Measurements from ENCODE around the gene RAPGEF3.
A peak's percentile ranks its signal among the peaks of the same experiment; 100 is the strongest.

RAPGEF3 gene

GRCh38 chr12:47705566-47706425, 52.9 kb downstream of the RAPGEF3 start, which contains the start of gene RPAP3:
TSS of gene RPAP3 (minus strand) at chr12:47706030. CDS start at chr12:47702840, 3,190 bp downstream.
- Mint-ChIP-seq H3K27ac (peak within 1 kb of the TSS; percentile 94), H3K4me3 (peak within 1 kb of the TSS; percentile 91), H3K27me3 (no peaks in the 10 kb centered on the region), H3K4me1 (ENCODE audit: low read depth) (peaks cover 67% of the 10 kb centered on the region), H3K36me3 (ENCODE audit: low read depth) (peaks cover 29% of the 10 kb centered on the region), H3K9me3 (no peaks in the 10 kb centered on the region)

GRCh38 chr12:47705229-47705565, 53.5 kb downstream of the RAPGEF3 start:
- no peaks in the 10 kb centered on the region for H3K27me3 Mint-ChIP-seq
- peaks cover 68% of the 10 kb centered on the region for H3K4me1 Mint-ChIP-seq (ENCODE audit: low read depth)
- peak overlapping the region; percentile 94 for H3K27ac Mint-ChIP-seq
- peak overlapping the region; percentile 91 for H3K4me3 Mint-ChIP-seq
- H3K36me3 Mint-ChIP-seq (ENCODE audit: low read depth), result peaks cover 35% of the 10 kb centered on the region
- no peaks in the 10 kb centered on the region for H3K9me3 Mint-ChIP-seq

- peaks cover 40% of the 10 kb centered on the region for H3K36me3 Mint-ChIP-seq (ENCODE audit: low read depth)
- peaks cover 63% of the 10 kb centered on the region for H3K4me1 Mint-ChIP-seq (ENCODE audit: low read depth)
- H3K27me3 Mint-ChIP-seq, result no peaks in the 10 kb centered on the region
- peak overlapping the region; percentile 94 for H3K27ac Mint-ChIP-seq
- H3K9me3 Mint-ChIP-seq, result no peaks in the 10 kb centered on the region
- peak overlapping the region; percentile 91 for H3K4me3 Mint-ChIP-seq
These were observed 54.0 kb downstream of the RAPGEF3 start for GRCh38 chr12:47704719-47705118.

DNA sequence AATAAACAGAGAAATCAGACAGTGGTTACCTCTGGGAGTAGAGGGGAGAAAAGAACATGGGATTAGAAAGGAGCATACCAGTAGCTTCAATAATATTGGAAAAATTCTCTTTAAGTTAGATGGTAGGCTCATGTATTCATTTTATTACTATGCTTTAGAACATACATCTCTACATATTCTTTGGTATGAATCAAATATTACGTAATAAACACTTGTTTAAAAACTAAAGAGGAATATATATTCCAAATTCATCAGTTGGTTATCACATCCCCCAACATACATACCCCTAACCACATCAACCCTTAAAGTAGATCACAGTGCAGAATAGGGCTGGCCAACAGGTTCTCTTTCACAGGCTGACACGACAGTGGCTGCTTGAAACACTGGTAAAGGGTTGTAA, 58.4 kb downstream of the RAPGEF3 start:
- H3K27me3 Mint-ChIP-seq, result no peaks in the 10 kb centered on the region
- no peak overlapping the region for H3K27ac Mint-ChIP-seq
- no peak overlapping the region for H3K4me3 Mint-ChIP-seq
- H3K36me3 Mint-ChIP-seq (ENCODE audit: low read depth), result peaks cover 73% of the 10 kb centered on the region
- peaks cover 38% of the 10 kb centered on the region for H3K4me1 Mint-ChIP-seq (ENCODE audit: low read depth)
- no peaks in the 10 kb centered on the region for H3K9me3 Mint-ChIP-seq

GRCh38 chr12:47698631-47699030, 60.0 kb downstream of the RAPGEF3 start:
- H3K9me3 Mint-ChIP-seq, result no peaks in the 10 kb centered on the region
- no peaks in the 10 kb centered on the region for H3K27me3 Mint-ChIP-seq
- no peak overlapping the region for H3K27ac Mint-ChIP-seq
- peaks cover 25% of the 10 kb centered on the region for H3K4me1 Mint-ChIP-seq (ENCODE audit: low read depth)
- H3K4me3 Mint-ChIP-seq, result no peak overlapping the region
- H3K36me3 Mint-ChIP-seq (ENCODE audit: low read depth), result peaks cover 78% of the 10 kb centered on the region

DNA sequence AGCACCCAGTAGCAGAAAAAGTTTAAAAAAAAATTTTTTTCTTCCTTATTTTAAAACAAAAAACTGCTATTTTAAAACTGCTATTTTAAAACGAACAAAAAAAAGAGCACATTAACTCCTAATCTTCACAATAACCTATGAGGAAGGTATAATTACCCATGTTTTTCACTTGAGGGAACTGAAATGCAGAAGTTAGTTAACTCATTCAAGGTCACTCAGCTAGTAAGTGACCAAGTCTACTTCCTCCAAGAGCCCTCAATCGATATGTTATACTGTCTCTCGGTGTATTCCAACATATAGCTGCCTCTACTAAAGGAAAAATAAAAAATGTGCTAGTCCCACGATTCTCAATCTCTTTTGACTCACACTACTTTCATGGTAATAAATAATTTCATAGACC, 60.6 kb downstream of the RAPGEF3 start:
- H3K27ac Mint-ChIP-seq, result no peak overlapping the region
- H3K9me3 Mint-ChIP-seq, result no peaks in the 10 kb centered on the region
- H3K4me1 Mint-ChIP-seq (ENCODE audit: low read depth), result peaks cover 19% of the 10 kb centered on the region
- H3K27me3 Mint-ChIP-seq, result no peaks in the 10 kb centered on the region
- H3K36me3 Mint-ChIP-seq (ENCODE audit: low read depth), result peaks cover 80% of the 10 kb centered on the region
- no peak overlapping the region for H3K4me3 Mint-ChIP-seq

DNA sequence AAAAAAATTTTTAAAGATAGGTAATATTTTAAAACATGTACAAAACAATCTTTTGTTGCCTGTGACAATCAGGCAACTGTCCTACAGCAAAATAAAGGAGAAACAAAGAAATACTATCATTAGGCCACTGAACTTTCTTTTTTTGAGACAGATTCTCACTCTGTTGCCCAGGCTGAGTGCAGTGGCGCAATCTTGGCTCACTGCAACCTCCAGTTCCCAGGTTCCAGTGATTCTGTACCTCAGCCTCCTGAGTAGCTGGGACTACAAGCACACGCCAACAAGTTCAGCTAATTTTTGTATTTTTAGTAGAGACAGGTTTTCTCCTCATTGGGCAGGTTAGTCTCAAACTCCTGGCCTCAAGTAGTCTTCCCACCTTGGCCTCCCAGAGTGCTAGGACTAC, 69.5 kb downstream of the RAPGEF3 start:
- no peaks in the 10 kb centered on the region for H3K9me3 Mint-ChIP-seq
- H3K27ac Mint-ChIP-seq, result no peak overlapping the region
- no peaks in the 10 kb centered on the region for H3K4me1 Mint-ChIP-seq (ENCODE audit: low read depth)
- H3K27me3 Mint-ChIP-seq, result no peaks in the 10 kb centered on the region
- H3K36me3 Mint-ChIP-seq (ENCODE audit: low read depth), result peaks cover 66% of the 10 kb centered on the region
- H3K4me3 Mint-ChIP-seq, result no peak overlapping the region

DNA sequence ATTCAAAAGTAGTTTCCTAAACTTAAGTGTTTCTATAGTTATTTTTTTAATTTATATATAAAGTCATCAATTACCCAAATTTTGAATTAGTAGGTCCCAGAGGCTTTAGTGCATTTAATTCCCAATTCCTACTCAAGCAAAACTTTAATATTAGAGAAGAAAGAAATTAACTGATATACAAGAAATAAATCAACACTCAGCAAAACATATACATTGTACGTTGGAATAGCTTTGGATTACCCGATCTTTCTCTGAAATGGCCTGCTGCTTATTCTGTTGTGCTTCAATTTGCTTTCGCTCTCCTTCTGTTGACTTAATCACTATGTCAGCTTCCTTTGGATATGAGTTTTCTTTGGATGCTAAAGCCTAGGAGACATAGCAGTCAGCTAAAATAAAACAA, 71.0 kb downstream of the RAPGEF3 start:
- Mint-ChIP-seq H3K4me1 (ENCODE audit: low read depth) (peaks cover 5% of the 10 kb centered on the region), H3K36me3 (ENCODE audit: low read depth) (peaks cover 62% of the 10 kb centered on the region), H3K9me3 (no peaks in the 10 kb centered on the region), H3K27me3 (no peaks in the 10 kb centered on the region), H3K4me3 (no peak overlapping the region), H3K27ac (no peak overlapping the region)

GRCh38 chr12:47686645-47687240, 71.9 kb downstream of the RAPGEF3 start:
- Mint-ChIP-seq H3K36me3 (ENCODE audit: low read depth) (peaks cover 62% of the 10 kb centered on the region), H3K9me3 (no peaks in the 10 kb centered on the region), H3K4me1 (ENCODE audit: low read depth) (peaks cover 5% of the 10 kb centered on the region), H3K27me3 (no peaks in the 10 kb centered on the region), H3K4me3 (no peak overlapping the region), H3K27ac (no peak overlapping the region)
